GM10847 (cell line): ENCODE measurements around the gene NDUFS7.

Source experiments
- POLR2A ChIP-seq: IDR thresholded peaks from 2 replicates; pipeline ENCODE4 v1.6.1; 2011; ENCODE audit not compliant: insufficient read length; ENCODE audit errors: extremely low read depth

The NDUFS7 gene

DNA sequence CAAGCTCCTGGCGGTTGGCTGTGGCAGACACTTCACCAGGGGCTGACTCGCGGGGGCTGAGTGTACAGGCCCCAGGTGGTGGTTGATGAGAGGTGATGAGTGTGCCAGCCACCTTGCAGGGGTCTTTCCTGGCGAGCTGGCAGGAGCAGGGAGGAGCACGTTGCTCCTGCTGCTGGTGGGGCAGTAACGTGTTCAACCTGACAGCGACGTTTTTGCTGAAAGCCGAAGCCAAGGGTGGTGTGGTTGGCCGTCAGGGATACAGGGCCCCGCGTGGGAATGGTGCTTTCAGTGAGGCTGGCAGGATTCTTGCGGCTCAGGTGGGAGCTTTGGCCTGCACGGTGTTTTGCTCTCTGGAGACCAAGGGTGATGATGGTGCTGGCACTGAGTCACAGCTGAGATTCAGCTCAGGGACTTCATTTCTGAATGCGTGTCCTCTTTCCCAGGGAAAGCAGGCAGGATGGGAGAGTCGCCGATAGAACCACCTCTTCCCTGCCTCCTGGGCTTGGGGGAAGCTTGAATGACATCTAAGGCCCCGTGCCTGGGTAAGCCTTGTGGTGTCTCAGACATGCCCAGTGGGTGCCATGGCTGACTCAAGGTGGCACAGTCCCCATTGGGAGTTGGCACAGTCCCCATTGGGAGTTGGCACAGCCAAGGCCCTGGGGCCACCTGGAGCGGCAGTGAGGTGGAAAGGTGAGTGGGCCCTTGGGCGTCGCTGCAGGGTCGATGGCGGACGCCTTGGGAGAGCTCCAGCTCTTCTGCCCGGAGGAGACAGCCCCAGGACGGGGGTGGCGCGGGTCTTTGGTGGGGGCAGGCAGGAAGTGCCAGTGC, 32.5 kb downstream of the NDUFS7 start:
- no peak for TF ChIP-seq POLR2A

DNA sequence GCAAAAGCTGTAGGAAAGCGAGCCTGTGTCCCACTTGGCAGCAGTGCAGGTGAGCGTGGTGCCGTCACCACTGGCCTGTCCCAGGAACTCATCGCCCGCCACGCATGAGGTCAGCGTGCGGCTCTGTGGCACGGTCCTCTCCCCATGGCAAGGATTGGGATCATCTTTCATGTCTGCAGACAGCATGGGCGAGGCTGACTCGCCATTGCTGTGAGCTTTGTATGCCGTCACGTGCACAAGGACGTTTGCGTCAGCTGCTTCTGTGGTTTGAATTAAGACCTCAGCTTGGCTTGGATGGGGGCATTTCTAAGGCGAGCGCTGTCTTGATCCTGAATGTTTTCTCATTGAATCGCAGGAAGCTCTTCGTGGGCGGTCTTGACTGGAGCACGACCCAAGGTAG, 33.4 kb downstream of the NDUFS7 start:
- TF ChIP-seq POLR2A: no peak

DNA sequence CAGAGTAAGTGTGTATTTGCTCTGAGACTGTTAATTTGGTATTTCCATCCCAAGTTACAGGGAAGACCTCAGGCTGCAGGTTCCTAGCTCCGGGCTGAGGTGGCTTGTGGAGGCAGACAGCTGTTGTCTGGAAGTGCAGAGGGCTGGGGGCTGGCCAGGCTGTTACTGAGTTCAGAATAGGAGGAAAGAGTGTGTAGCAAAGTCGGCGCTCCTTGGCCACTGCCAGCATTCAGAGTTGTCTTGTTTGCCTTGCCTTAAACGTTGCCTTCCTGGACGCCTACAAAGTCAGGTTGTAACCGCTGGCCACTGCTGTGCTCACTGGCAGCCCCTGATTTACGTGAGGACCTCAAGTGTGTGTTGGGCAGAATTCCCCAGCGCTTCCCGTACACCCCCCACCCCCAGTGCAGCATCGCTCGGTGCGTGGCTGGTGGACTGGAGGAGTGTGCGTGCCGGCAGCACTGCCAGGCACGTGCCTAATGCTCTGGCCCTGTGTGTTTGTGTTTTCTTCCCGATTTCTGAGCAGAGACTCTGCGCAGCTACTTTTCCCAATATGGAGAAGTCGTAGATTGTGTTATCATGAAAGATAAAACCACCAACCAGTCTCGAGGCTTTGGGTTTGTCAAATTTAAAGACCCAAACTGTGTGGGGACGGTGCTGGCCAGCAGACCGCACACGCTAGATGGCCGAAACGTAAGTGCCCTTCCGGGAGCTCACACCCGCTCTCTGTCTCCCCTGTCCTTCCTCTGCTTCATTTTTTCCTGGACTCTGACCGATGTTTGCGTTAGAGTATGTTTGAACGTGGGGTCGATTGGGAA, 34.2 kb downstream of the NDUFS7 start:
- no peak for TF ChIP-seq POLR2A

DNA sequence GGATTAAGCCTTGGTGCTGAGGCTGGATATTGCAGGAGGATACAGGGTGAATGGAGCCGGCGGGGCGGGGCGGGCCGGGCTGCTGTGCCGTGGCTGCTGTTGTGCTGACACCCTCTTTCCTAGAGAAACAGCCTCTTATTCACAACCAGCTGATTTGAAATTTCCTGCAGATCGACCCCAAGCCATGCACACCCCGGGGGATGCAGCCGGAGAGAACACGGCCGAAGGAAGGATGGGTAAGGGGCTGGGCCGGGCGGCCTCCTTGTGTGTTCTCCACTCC, 34.7 kb downstream of the NDUFS7 start:
- TF ChIP-seq POLR2A: no peak

DNA sequence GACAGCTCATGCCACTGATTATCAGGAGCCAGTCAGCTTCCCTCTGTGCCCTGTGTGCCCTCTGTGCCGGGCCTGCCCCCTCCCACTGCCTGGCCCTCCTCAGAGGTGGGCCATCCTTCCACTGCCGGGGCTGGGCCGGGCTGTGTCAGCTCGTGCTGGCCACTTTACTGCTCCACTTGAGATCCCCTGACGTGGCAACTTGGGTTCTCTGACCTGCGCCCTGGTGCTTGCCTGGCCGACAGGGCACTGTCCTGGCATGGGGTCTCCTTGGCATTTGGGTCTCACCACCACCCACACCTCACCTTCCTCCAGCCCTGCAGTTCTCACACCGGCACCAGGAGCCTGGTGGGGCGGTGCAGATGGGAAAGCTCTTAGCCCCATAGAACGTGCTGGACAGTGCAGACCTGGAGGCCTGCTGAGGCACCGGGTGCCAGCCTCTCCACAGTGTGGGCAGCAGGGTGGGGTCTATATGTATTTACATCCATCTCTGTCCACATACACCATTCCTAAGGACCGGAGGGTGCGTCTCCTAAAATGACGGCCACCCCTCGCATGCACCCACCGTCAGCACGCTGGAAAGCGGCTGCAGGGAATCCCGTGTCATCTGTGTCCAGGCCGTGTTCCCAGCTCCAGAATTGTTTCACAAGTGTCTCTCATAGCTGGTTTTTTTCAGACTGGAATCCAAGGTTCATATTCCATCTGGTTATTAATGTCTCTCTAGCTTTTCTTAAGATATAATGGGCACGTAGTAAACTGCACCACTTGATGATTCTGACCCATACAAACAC, 35.4 kb downstream of the NDUFS7 start:
- no peak for TF ChIP-seq POLR2A

DNA sequence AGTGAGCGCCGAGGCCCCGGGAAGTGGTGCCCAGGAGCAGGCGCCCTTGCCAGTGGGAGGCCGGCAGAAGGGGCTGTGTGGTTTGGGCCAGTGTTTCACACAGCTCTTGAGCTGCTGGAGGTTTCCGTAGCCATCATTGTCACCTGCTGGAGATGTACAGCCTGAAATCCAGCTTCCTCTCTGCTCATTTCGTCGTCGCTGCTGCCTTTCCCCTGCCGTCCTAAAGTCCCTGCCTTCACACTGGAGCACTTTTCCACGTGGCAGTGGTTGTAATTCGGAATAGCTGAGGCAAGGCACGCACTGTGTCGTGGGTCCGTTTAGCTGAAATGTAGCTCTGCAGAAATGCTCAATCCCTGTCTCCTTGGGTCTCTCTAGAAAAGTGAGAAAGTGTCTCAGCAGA, 36.9 kb downstream of the NDUFS7 start:
- no peak for TF ChIP-seq POLR2A

DNA sequence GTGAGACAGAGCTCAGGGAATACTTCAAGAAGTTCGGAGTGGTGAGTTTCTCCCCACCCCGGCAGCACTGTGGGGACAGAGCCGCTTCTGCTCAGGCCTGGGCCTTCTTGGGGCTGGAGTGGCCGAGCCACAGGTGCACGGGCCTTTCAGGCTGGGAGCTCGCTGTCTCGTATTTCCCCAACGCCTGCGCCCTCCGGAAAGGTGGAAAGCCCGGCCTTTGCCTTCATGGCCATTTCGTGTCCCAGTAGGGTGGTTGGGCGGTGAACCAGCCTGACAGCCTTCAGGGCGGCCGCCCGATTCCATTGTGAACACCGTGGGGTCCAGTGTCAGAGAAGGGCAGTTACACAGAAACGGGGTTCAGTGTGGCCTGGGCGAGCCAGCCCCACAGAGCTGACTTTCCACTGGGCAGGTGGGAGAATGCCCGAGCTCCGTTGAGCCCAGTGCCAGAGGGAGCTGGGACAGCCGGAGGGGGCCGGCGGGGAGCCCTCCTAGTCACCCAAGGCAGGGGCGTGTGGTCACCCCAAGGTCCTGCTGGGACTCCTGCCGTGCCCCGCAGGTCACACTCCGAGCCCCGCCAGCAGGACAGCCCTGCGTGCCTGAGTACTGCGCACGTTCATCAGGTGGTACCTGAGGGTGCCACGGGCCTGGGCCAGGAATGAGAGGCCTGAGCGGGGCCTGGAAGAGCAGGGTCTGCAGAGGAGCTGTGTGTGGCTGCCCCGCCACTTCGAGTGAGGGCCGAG, 37.7 kb downstream of the NDUFS7 start:
- TF ChIP-seq POLR2A: no peak

DNA sequence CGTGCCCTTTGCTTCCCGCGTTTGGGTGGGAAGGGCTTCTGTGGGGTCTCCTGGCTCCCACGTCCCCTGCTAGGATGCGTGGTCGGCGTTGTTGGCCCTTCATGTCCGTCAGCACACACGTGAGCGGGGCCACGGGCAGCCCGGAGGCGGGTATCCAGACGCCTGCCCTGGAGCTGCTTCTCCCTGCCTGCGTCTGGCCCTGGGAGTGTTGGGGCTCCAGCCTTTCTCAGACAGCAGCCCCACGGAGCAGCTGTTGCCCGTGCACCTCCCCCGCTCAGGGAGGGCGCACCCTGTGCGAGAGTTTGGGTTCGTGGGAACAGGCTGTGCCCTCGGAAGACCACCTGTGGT, 38.2 kb downstream of the NDUFS7 start:
- TF ChIP-seq POLR2A: no peak

DNA sequence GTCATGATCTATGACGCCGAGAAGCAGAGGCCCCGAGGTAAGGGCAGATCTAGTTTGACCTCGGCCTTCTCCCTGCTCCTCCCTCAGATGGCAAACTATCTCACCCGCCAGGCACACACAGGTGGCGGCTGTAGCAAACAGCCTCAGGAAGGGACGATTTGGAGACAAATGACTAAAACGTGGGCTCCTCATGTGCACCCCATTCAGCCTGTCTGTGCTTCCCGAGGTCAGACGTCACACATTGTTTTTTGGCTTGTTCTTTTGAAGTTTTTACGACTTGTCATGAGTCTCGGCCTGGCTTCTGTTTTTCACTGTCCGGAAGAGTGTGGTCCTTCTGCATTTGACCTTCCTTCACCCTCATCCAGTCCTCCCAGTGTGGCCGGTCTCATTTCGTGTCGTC, 38.7 kb downstream of the NDUFS7 start:
- TF ChIP-seq POLR2A: no peak

DNA sequence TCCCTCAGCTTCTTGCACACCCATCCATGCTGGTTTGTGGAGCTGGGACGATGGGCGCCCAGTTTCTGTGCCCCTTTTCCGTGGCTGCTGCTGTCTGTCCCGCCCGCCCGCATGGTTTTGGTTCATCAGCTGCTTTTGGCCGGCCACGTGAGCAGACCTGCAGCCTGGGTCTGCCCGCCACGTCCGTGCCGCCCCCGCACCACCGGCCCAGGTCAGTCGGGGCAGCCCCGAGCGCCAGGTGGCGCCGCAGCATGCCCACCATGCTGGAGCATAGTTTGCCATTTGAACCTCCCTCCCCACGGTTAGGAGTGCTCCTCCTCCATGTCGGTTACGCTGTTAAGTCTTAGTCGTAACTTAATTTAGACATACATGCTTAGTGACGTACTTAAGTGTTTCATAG, 39.2 kb downstream of the NDUFS7 start:
- no peak for TF ChIP-seq POLR2A

DNA sequence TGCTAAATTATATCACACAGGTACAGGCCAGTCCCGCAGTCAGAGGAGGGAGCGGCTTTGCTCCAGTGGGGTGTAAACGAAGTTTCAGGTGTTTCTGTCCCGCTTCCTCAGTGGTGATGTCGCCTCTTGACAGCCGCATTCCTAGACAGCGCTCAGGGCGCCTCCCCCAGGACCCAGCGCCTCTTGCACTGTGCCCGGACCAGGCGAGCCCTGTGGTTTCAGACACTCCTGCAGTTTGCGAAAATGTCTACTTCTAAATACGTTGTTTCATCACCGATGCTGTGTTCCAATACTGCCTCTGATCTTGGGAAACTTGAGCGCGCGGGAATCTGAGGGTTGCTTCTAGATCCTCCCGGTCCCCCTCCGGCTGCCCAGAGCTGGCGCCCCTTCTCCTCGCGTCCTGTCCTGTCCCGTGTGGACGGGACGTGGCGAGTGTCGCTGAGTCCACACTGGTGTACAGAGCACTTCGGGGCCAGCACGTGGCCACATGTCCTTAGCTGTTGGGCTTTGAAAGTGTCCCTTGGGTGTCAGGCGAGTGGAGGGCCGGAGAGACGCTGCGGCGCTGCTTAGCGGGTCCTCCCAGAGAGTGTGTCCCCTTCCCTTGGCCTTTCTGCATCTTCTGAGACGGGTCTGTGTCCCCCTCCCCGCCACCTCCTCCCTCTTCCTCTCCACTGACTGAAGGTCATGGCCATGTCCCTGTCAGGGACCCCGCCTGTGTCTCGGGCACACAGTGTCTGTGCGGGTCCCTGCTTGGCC, 39.9 kb downstream of the NDUFS7 start:
- no peak for TF ChIP-seq POLR2A

DNA sequence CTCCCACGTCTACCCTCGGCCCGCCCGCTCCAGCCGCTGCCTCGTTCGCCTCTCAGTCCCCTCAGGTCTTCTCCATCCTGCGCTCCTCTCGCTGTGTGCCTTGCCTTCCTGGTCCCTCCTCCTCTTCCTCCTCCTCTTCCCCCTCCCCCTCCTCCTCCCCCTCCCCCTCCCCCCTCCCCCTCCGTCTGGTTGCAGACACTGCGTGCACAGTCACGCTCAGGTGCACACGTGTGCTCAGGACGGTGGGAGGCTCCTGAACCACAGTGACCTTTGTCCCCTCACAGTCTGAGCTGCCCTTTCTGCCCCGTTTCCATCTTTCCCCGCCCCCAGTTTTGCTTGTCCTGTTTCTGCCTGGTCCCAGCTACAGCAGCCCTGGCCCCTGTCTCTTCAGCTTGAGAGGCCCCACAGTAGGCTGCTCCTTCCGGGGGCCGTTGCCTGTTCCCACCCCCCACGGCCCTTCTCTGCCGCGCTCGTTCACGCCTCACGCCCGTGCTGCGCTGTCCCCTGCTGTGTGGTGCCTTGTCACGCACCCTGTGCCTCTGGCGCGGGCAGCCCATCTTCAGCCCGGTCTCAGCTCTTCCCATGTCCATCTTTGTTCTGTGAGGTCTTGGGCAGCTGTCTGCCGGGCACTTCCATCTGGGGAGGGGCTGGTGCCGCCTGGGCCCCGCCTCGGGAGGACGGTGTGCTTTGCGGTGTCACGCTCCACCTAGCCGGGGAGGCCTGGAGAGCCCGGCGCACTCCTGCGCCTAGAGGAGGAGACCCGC, 40.7 kb downstream of the NDUFS7 start:
- no peak for TF ChIP-seq POLR2A

DNA sequence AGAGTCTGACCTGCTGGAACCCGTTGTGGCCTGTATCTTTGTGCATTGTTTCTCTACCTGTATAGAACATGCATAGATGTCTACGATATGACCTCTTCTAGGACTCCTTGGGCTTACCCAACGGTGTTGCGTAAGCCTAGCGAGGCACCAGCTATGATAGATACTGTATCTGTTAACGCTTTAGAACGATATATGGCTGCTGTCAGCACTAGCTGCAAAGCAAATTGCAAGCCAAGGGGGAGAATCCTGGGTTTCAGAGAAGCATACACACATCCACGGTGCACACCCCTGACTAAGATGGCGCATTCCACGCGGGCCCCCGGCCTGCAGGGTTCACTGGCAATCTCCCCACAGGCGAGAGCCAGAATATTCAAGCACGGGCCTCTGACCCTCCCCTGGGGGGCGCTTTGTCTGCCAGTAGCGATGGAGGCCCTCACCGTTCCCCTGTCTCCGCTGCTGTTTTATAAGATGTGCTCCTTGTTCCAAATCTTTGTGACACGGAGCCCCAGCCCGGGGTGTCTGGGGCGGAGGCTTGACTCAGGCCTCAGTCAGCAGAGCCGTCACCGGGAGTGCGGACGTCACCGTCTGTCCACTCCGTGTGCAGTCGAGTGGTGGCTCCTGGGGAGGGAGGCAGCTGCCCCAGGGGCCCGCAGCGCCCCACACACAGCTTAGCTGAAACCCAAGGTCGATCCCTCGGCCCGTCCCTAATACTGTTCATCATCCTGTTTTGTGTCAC, 41.6 kb downstream of the NDUFS7 start:
- TF ChIP-seq POLR2A: no peak
